Mammary epithelial cell (primary cell): ENCODE results near the gene OMG.

Source experiments
- CTCF ChIP-seq, 2 donors: IDR thresholded peaks in 1 of 2; conservative IDR thresholded peaks in 1 of 2; 2 replicates each; pipeline ENCODE4 v1.5.1; 2011 to 2012; ENCODE audit warnings: inconsistent platforms in 2 of 2, low read length in 2 of 2, mild to moderate bottlenecking in 2 of 2, control low read depth in 1 of 2, low read depth in 1 of 2; ENCODE audit not compliant: insufficient read depth in 1 of 2; ENCODE audit errors: extremely low read depth in 1 of 2
- EZH2 ChIP-seq: IDR thresholded peaks from 2 replicates; pipeline ENCODE4 v1.6.1; 2012; ENCODE audit warnings: low read length, inconsistent platforms, borderline replicate concordance

DNA sequence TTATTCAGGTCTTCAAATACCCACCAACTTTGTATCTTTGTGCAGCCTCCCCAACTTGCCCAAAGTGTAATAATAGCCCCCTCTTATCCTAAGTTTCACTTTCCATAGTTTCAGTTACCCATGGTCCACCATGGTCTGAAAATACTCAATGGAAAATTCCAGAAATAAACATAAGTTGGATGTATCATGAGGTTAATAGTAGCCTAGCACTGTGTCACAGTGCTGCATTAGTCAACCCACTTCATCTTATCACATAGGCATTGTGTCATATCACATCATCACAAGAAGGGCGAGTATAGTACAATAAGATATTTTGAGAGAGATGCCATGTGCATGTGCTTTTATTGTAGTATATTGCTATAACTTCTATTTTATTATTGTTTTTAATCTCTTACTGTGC is 21.9 kb downstream of the OMG start:
- TF ChIP-seq CTCF (conservative IDR thresholded peaks at IDR 0.05 in 1 of 2, IDR thresholded peaks at IDR 0.05 in 1 of 2; ENCODE audit: extremely low read depth in 1 of 2, insufficient read depth in 1 of 2, low read depth in 1 of 2, low read length in 2 of 2) (no peak), EZH2 (no peak)
